K562 (cell line): ENCODE results near the gene ANKRD44. TPM values are rescaled to one million over a fixed set of nuclear protein-coding genes. Genes with fewer than 3 reads are reported as not detected.

Source experiments
- ATAC-seq: fragments of 200-7000 bp; cut with Tn5 transposase; 3 replicates; pipeline ENCODE4 v1.9.1; 2020; ENCODE audit warnings: moderate library complexity
- BruUV-seq: library from RNA; stranded (reverse); fragments of 400-500 nt; replicated peaks from 2 replicates; lab custom pipeline; 2021; lab: Mats Ljungman, UMichigan
- CTCF ChIA-PET: fragments of 300-600 bp; formaldehyde crosslinking; extraction: SDS; loops from one replicate; lab custom pipeline; 2021; ENCODE audit warnings: low intra/inter-chr PET ratio; lab: Yijun Ruan, JAX
- POLR2A ChIA-PET: fragments of 300-600, 350-650 bp; sonication (Branson Sonifier 250); formaldehyde crosslinking; extraction: SDS; loops from one replicate; lab custom pipeline; 2021; ENCODE audit warnings: antibody characterized with exemption, inconsistent platforms; lab: Yijun Ruan, JAX
- DNase-seq, 4 experiments: peaks; one replicate each; pipeline versions ENCODE4 v3.0.0 to v3.0.0-alpha.2; 2011 to 2018; ENCODE audit warnings: low spot score in 3 of 4, mixed read lengths in 3 of 4; ENCODE audit errors: extremely low read depth in 1 of 4
- FAIRE-seq: peaks from 2 replicates; lab custom pipeline; 2011; peaks lifted over from hg19 to GRCh38; lab: Jason Lieb, UNC
- H2AFZ ChIP-seq: 2 replicates; pipeline ENCODE4 v1.6.0; 2011; ENCODE audit warnings: low read depth, low read length, control low read depth, inconsistent platforms
- H3K27ac ChIP-seq: fragments of 200-600 bp; 3 replicates; pipeline ENCODE4 v1.8.0; 2011; ENCODE audit warnings: low read depth, mild to moderate bottlenecking, control low read depth, inconsistent platforms, low read length, moderate library complexity, mixed read lengths; ENCODE audit errors: extremely low read depth
- H3K27me3 ChIP-seq, 2 experiments: fragments of 300-600 bp in 1 of 2; 2 replicates in 1 of 2; 3 replicates in 1 of 2; pipeline versions ENCODE4 v1.6.0 to v1.8.0; 2011; ENCODE audit warnings: inconsistent platforms in 2 of 2, low read length in 2 of 2, mild to moderate bottlenecking in 1 of 2, mixed read lengths in 1 of 2, moderate library complexity in 1 of 2; ENCODE audit not compliant: control insufficient read depth in 2 of 2, insufficient read depth in 2 of 2
- H3K36me3 ChIP-seq: fragments of 300-600 bp; 3 replicates; pipeline ENCODE4 v1.8.0; 2011; ENCODE audit warnings: mild to moderate bottlenecking, low read length, inconsistent platforms; ENCODE audit not compliant: control insufficient read depth, insufficient read depth
- H3K4me1 ChIP-seq, 2 experiments: fragments of 200-600 bp in 1 of 2; replicated peaks in 1 of 2; 2 replicates in 1 of 2; 3 replicates in 1 of 2; pipeline versions ENCODE4 v1.5.1 to v1.8.0; 2011; ENCODE audit warnings: inconsistent platforms in 2 of 2, low read length in 2 of 2, mild to moderate bottlenecking in 1 of 2, mixed read lengths in 1 of 2, moderate library complexity in 1 of 2; ENCODE audit not compliant: control insufficient read depth in 2 of 2, insufficient read depth in 2 of 2
- H3K4me2 ChIP-seq: 2 replicates; pipeline ENCODE4 v1.6.1; 2011; ENCODE audit warnings: low read length, control low read depth, inconsistent platforms, mixed read lengths; ENCODE audit not compliant: insufficient read depth
- H3K4me3 ChIP-seq: fragments of 200-600 bp; sonication (generic), shearing (Covaris generic); 2 replicates; pipeline ENCODE4 v1.5.1; 2016; ENCODE audit warnings: control low read depth, inconsistent platforms
- H3K79me2 ChIP-seq: fragments of 200-600 bp; 3 replicates; pipeline ENCODE4 v1.8.0; 2011; ENCODE audit warnings: low read length, inconsistent platforms; ENCODE audit not compliant: control insufficient read depth, insufficient read depth
- H3K9ac ChIP-seq, 2 experiments: 2 replicates each; pipeline versions ENCODE4 v1.6.0 to v1.6.1; 2011; ENCODE audit warnings: low read depth in 2 of 2, low read length in 2 of 2, control low read depth in 1 of 2, inconsistent platforms in 1 of 2, mild to moderate bottlenecking in 1 of 2, mixed read lengths in 1 of 2; ENCODE audit not compliant: insufficient read depth in 1 of 2
- H3K9me1 ChIP-seq: one replicate; pipeline ENCODE4 v1.6.0; 2011; ENCODE audit warnings: inconsistent platforms, mild to moderate bottlenecking, low read length, moderate library complexity; ENCODE audit not compliant: control insufficient read depth, insufficient read depth
- H3K9me3 ChIP-seq: replicated peaks from 2 replicates; pipeline ENCODE4 v1.5.1; 2011; ENCODE audit warnings: low read depth, low read length, inconsistent platforms; ENCODE audit not compliant: control insufficient read depth, insufficient read depth
- H4K20me1 ChIP-seq: replicated peaks from 2 replicates; pipeline ENCODE4 v1.6.1; 2011; ENCODE audit warnings: low read length, inconsistent platforms, mixed read lengths; ENCODE audit not compliant: control insufficient read depth, insufficient read depth
- E2F6 ChIP-seq, 2 experiments: IDR thresholded peaks; 2 replicates each; pipeline ENCODE4 v1.6.1; 2011; ENCODE audit warnings: borderline replicate concordance in 1 of 2, control low read depth in 1 of 2, low read depth in 1 of 2, low read length in 1 of 2, mild to moderate bottlenecking in 1 of 2, mixed read lengths in 1 of 2, moderate library complexity in 1 of 2; ENCODE audit not compliant: insufficient read depth in 1 of 2, insufficient read length in 1 of 2, poor library complexity in 1 of 2, severe bottlenecking in 1 of 2; ENCODE audit errors: extremely low read depth in 1 of 2
- L3MBTL2 ChIP-seq: fragments of 450-650 bp; IDR thresholded peaks from 2 replicates; pipeline ENCODE4 v1.6.1; 2016; ENCODE audit warnings: mild to moderate bottlenecking, moderate library complexity
- MCM3 ChIP-seq: fragments of 450-650 bp; IDR thresholded peaks from 2 replicates; pipeline ENCODE4 v1.6.1; 2016
- MGA ChIP-seq: fragments of 450-650 bp; IDR thresholded peaks from 2 replicates; pipeline ENCODE4 v1.6.1; 2016; ENCODE audit warnings: mild to moderate bottlenecking, moderate library complexity
- WGBS: fragments of 100-300 bp; shearing (Covaris generic); methylation state at CpG from one replicate; pipeline ENCODE4 v1.1.6; 2016; ENCODE audit warnings: low coverage, mixed read lengths; ENCODE audit not compliant: insufficient coverage; ENCODE audit errors: missing lambda C conversion rate; 5-methylcytosine and 5-hydroxymethylcytosine counted together
- in situ Hi-C: fragments of 300-500 bp; cut with MboI; formaldehyde crosslinking; loops from 4 replicates; pipeline ENCODE4 v1.15.0; 2018; ENCODE audit warnings: inconsistent platforms, mixed read lengths
- intact Hi-C: fragments of 100-400 bp; cut with micrococcal nuclease; formaldehyde crosslinking; loops from 2 replicates; pipeline ENCODE4 v1.14.2; 2022
- polyA plus RNA-seq, 8 experiments: library from polyadenylated mRNA; depleted of rRNA in 4 of 8; stranded (reverse) in 5 of 8; unstranded in 3 of 8; fragments of >200 nt; fragmentation: Nextera tagmentation in 2 of 8; fragmentation: Illumina TruSeq in 1 of 8; extraction: Ambion mirVana in 2 of 8; extraction: Trizol in 1 of 8; gene quantifications; 2 replicates each; pipeline versions ENCODE4 v1.2.1 to v1.2.3, GENCODE V29; 2011 to 2014; ENCODE audit warnings: inconsistent platforms in 1 of 8, missing spikeins in 1 of 8
- total RNA-seq, 7 experiments: library from RNA; depleted of rRNA in 6 of 7; stranded (reverse); fragments of >200 nt in 6 of 7; fragmentation: Illumina TruSeq in 2 of 7; extraction: Trizol in 2 of 7; gene quantifications; 2 replicates each; pipeline versions ENCODE4 v1.2.1 to v1.2.3, GENCODE V29; 2011 to 2021; ENCODE audit warnings: low replicate concordance in 1 of 7

ANKRD44 gene
- total and polyA plus RNA-seq, 9 of the 15 experiments (the other 6 are each of a cell fraction or from before 2014, with no cell fraction given), result 0.03 to 0.64 (median 0.07) TPM; not detected in 3

GRCh38 chr2:197010200-197011020 lies 300.2 kb downstream of the ANKRD44 start:
- H3K4me3 ChIP-seq, result no peak overlapping the region
- CTCF ChIA-PET, result no interaction called here
- H3K27ac ChIP-seq, result no peak overlapping the region
- DNase-seq, result no peak
- H3K9me1 ChIP-seq, result no peaks in the 10 kb centered on the region
- H3K27me3 ChIP-seq, result peaks cover 0 to 8% of the 10 kb centered on the region in 2 experiments; a peak in 2 of 5 replicates
- no peaks in the 10 kb centered on the region for H3K36me3 ChIP-seq
- no peaks in the 10 kb centered on the region for H4K20me1 ChIP-seq
- intact Hi-C loops (no loop called here), in situ Hi-C loops (no loop called here)
- H2AFZ ChIP-seq, result no peak overlapping the region
- no peak overlapping the region for H3K9ac ChIP-seq
- 0 out of 2 replicates have a peak, but pooled peaks have one; percentile 30 for TF ChIP-seq L3MBTL2
- TF ChIP-seq MGA, result 0 out of 2 replicates have a peak, but pooled peaks have one; percentile 27
- no peak for TF ChIP-seq MCM3
- TF ChIP-seq E2F6 (IDR thresholded peaks at IDR 0.05; ENCODE audit: borderline replicate concordance in 1 of 2, extremely low read depth in 1 of 2, insufficient read depth in 1 of 2, insufficient read length in 1 of 2, low read depth in 1 of 2, low read length in 1 of 2, poor library complexity in 1 of 2, severe bottlenecking in 1 of 2), result peak in 1 of 2 experiments; percentile 37
- ATAC-seq, result no peak
- H3K4me1 ChIP-seq, result peaks cover 0 to 4% of the 10 kb centered on the region in 2 experiments; a peak in 1 of 5 replicates
- BruUV-seq, result no TSS peak
- H3K79me2 ChIP-seq, result no peaks in the 10 kb centered on the region
- no peak for FAIRE-seq
- no peaks in the 10 kb centered on the region for H3K9me3 ChIP-seq
- no peak overlapping the region for H3K4me2 ChIP-seq
- 19% methylated on average over 20 of the region's 23 CpGs for WGBS
- POLR2A ChIA-PET, result interaction anchor here (0.6 kb wide), 1 partner anchor 9 kb away, joined by 3 read pairs; no protein-coding TSS in a partner anchor
